HepG2 (cell line): ENCODE data around the gene ZNF189. TPM values are rescaled to one million over a fixed set of nuclear protein-coding genes. Genes with fewer than 3 reads are reported as not detected.

Source experiments
- AGO2 ChIP-seq: fragments of 200-400 bp; formaldehyde crosslinking; optimal IDR thresholded peaks from 2 replicates; pipeline ENCODE3; 2017; ENCODE audit warnings: mild to moderate bottlenecking, low read depth, low read length, moderate library complexity
- CREB1 ChIP-seq, 2 experiments: fragments of 450-650 bp in 1 of 2; IDR thresholded peaks; 2 replicates each; pipeline ENCODE4 v1.6.1; 2016 to 2017; ENCODE audit warnings: control low read depth in 1 of 2, mild to moderate bottlenecking in 1 of 2, missing compliant biosample characterization in 1 of 2, missing genetic modification characterization in 1 of 2
- EP300 ChIP-seq, 3 experiments: sonication (generic) in 1 of 3; formaldehyde crosslinking in 1 of 3; IDR thresholded peaks; 2 replicates each; pipeline versions ENCODE4 v1.5.1 to v1.6.1; 2011 to 2020; ENCODE audit warnings: low read depth in 2 of 3, low read length in 2 of 3, borderline replicate concordance in 1 of 3, improper control_type of control experiment in 1 of 3, mild to moderate bottlenecking in 1 of 3, missing genetic modification reagents in 1 of 3, moderate library complexity in 1 of 3
- HIVEP1 ChIP-seq: sonication (generic); formaldehyde crosslinking; IDR thresholded peaks from 2 replicates; pipeline ENCODE4 v1.4.0; 2020; ENCODE audit warnings: mild to moderate bottlenecking, missing genetic modification reagents
- KDM6A ChIP-seq: IDR thresholded peaks from 2 replicates; pipeline ENCODE4 v1.6.1; 2016; ENCODE audit warnings: low read depth
- MED1 ChIP-seq: sonication (generic); formaldehyde crosslinking; IDR thresholded peaks from 2 replicates; pipeline ENCODE4 v1.4.0; 2020; ENCODE audit warnings: missing genetic modification reagents
- MXI1 ChIP-seq: IDR thresholded peaks from 3 replicates; pipeline ENCODE4 v1.6.1; 2012; ENCODE audit warnings: low read depth, low read length, inconsistent platforms, borderline replicate concordance
- NR3C1 ChIP-seq: sonication (generic); formaldehyde crosslinking; IDR thresholded peaks from 2 replicates; pipeline ENCODE4 v1.4.0; 2020; ENCODE audit warnings: missing genetic modification reagents
- PCBP2 ChIP-seq: fragments of 200-400 bp; formaldehyde crosslinking; optimal IDR thresholded peaks from 2 replicates; pipeline ENCODE3; 2018; ENCODE audit warnings: low read length, low read depth; ENCODE audit not compliant: poor library complexity, severe bottlenecking
- PHF21A ChIP-seq: sonication (generic); formaldehyde crosslinking; IDR thresholded peaks from 2 replicates; pipeline ENCODE4 v1.5.0; 2020; ENCODE audit warnings: mild to moderate bottlenecking, missing genetic modification reagents
- PLRG1 ChIP-seq: fragments of 450-650 bp; conservative IDR thresholded peaks from 2 replicates; pipeline ENCODE4 v1.6.1; 2016
- RFX1 ChIP-seq: fragments of 450-650 bp; IDR thresholded peaks from 2 replicates; pipeline ENCODE4 v1.6.1; 2017
- SYNCRIP ChIP-seq: fragments of 200-400 bp; formaldehyde crosslinking; IDR thresholded peaks from 2 replicates; pipeline ENCODE4 v1.6.1; 2018; ENCODE audit warnings: mild to moderate bottlenecking, low read depth, low read length; ENCODE audit not compliant: insufficient read depth
- TBL1XR1 ChIP-seq: fragments of 150-350 bp; IDR thresholded peaks from 2 replicates; pipeline ENCODE4 v1.6.1; 2014; ENCODE audit warnings: borderline replicate concordance, low read length; ENCODE audit not compliant: partially characterized antibody
- TCF7 ChIP-seq: sonication (generic); IDR thresholded peaks from 2 replicates; pipeline ENCODE4 v1.6.1; 2016; ENCODE audit warnings: antibody characterized with exemption, low read depth
- TERF1 ChIP-seq: sonication (generic); formaldehyde crosslinking; IDR thresholded peaks from 2 replicates; pipeline ENCODE4 v1.8.0; 2022; ENCODE audit warnings: mild to moderate bottlenecking, missing genetic modification reagents, moderate library complexity
- TRAFD1 ChIP-seq: sonication (generic); formaldehyde crosslinking; IDR thresholded peaks from 2 replicates; pipeline ENCODE4 v1.5.1; 2020; ENCODE audit warnings: missing genetic modification reagents, mild to moderate bottlenecking, borderline replicate concordance
- ZBTB44 ChIP-seq: sonication (generic); formaldehyde crosslinking; IDR thresholded peaks from 2 replicates; pipeline ENCODE4 v1.4.0; 2020; ENCODE audit warnings: missing genetic modification reagents
- ZBTB7B ChIP-seq: sonication (generic); formaldehyde crosslinking; IDR thresholded peaks from 2 replicates; pipeline ENCODE4 v1.4.0; 2020; ENCODE audit warnings: missing genetic modification reagents
- ZFP82 ChIP-seq: sonication (generic); formaldehyde crosslinking; IDR thresholded peaks from 2 replicates; pipeline ENCODE4 v1.5.1; 2020; ENCODE audit warnings: mild to moderate bottlenecking, missing genetic modification reagents, borderline replicate concordance
- ZFP91 ChIP-seq: sonication (generic); formaldehyde crosslinking; IDR thresholded peaks from 2 replicates; pipeline ENCODE4 v1.9.0; 2022; ENCODE audit warnings: missing genetic modification reagents, mild to moderate bottlenecking, borderline replicate concordance
- ZKSCAN5 ChIP-seq: sonication (generic); formaldehyde crosslinking; IDR thresholded peaks from 2 replicates; pipeline ENCODE4 v1.5.1; 2020; ENCODE audit warnings: mild to moderate bottlenecking, missing genetic modification reagents
- ZKSCAN8 ChIP-seq: IDR thresholded peaks from 2 replicates; pipeline ENCODE4 v1.6.1; 2016; ENCODE audit warnings: borderline replicate concordance, missing genetic modification reagents, missing compliant biosample characterization
- ZSCAN20 ChIP-seq: sonication (generic); formaldehyde crosslinking; IDR thresholded peaks from 2 replicates; pipeline ENCODE4 v1.4.0; 2020; ENCODE audit warnings: missing genetic modification reagents, mild to moderate bottlenecking, borderline replicate concordance
- polyA plus RNA-seq, 8 experiments: library from polyadenylated mRNA; depleted of rRNA in 3 of 8; stranded (reverse) in 7 of 8; unstranded in 1 of 8; fragments of >200 nt; fragmentation: Illumina TruSeq in 4 of 8; extraction: Trizol in 4 of 8; gene quantifications; 2 replicates each; pipeline versions ENCODE4 v1.2.1 to v1.2.3, GENCODE V29; 2011 to 2016; ENCODE audit warnings: low read depth in 4 of 8, missing spikeins in 1 of 8, mixed read lengths in 1 of 8; ENCODE audit not compliant: insufficient read depth in 1 of 8
- total RNA-seq, 5 experiments: library from RNA; depleted of rRNA; stranded (reverse); fragments of >200 nt; fragmentation: Illumina TruSeq; extraction: Trizol; gene quantifications; 2 replicates each; pipeline ENCODE4 v1.2.3, GENCODE V29; 2016; ENCODE audit warnings: low read depth in 1 of 5

Gene ZNF189
- total and polyA plus RNA-seq, 2 of the 13 experiments (the other 11 are each of a cell fraction or from before 2014, with no cell fraction given), result 8.4 to 50.0 TPM

- TF ChIP-seq TCF7, result peak; percentile 64
- TF ChIP-seq PLRG1, result no peak
- no peak for TF ChIP-seq TRAFD1
- TF ChIP-seq TBL1XR1, result no peak
- no peak for TF ChIP-seq AGO2
- TF ChIP-seq NR3C1, result no peak
- TF ChIP-seq ZBTB7B (CRISPR knock-in tag), result no peak
- peak; percentile 40; the same call in 1 of the 2 replicates for TF ChIP-seq ZKSCAN8 (CRISPR knock-in tag)
- peak; percentile 70 for TF ChIP-seq KDM6A (CRISPR knock-in tag)
- TF ChIP-seq ZSCAN20 (CRISPR knock-in tag), result no peak
- peak; percentile 77 for TF ChIP-seq MED1 (CRISPR knock-in tag)
- no peak for TF ChIP-seq PCBP2
- TF ChIP-seq ZKSCAN5 (CRISPR knock-in tag), result 0 out of 2 replicates have a peak, but pooled peaks have one; percentile 37
- TF ChIP-seq ZFP91, result no peak
- peak; percentile 60; the same call in 1 of the 2 replicates for TF ChIP-seq ZFP82
- TF ChIP-seq TERF1, result no peak
- no peak for TF ChIP-seq RFX1
- TF ChIP-seq MXI1, result no peak
- no peak for TF ChIP-seq SYNCRIP
- no peak for TF ChIP-seq HIVEP1 (CRISPR knock-in tag)
- no peak for TF ChIP-seq PHF21A (CRISPR knock-in tag)
- no peak for TF ChIP-seq CREB1 (IDR thresholded peaks at IDR 0.05)
- TF ChIP-seq CREB1 (CRISPR knock-in tag; IDR thresholded peaks at IDR 0.05), result peak; percentile 59
- TF ChIP-seq EP300 (IDR thresholded peaks at IDR 0.05; ENCODE audit: low read depth in 2 of 2, low read length in 2 of 2), result peak; percentile 67 to 79; a peak in 2 of 4 replicates
- no peak for TF ChIP-seq EP300 (CRISPR knock-in tag; IDR thresholded peaks at IDR 0.05; ENCODE audit: borderline replicate concordance)
- no peak for TF ChIP-seq ZBTB44 (CRISPR knock-in tag)
Measured at GRCh38 chr9:101445353-101446029, 46.8 kb downstream of the ZNF189 start (continued).
